HG03066 (cell line): ENCODE results near the gene PES1.
"Not testable (repeated sequence)": the region's sequence is repeated elsewhere in the genome, so short reads cannot be mapped to it uniquely, and the experiment has no call there.

Experiments
- ATAC-seq: cut with Tn5 transposase; IDR thresholded peaks from one replicate; pipeline ENCODE4 v1.9.1; 2021; ENCODE audit warnings: low read depth; ENCODE audit not compliant: unreplicated experiment

The PES1 gene

DNA sequence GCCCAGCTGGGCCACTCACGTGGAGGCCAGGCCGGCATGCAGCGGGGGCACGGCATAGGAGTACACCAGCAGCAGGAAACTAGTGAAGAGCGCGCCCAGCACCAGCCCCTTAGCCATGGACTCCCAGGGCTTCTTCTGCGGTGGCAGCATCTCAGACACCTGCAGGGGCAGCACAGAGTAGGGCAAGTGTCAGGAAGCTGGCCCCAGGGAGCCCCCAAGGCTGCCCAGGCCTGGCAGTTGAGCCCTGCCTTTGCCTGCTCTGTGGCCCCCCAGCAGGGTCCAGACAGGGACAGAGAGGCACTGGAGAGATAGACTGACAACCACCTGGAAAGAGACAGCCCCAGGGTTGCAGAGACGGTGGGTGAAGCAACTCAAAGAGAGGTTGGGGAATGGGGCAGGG is 34.5 kb downstream of the PES1 start:
- ATAC-seq: no peak

DNA sequence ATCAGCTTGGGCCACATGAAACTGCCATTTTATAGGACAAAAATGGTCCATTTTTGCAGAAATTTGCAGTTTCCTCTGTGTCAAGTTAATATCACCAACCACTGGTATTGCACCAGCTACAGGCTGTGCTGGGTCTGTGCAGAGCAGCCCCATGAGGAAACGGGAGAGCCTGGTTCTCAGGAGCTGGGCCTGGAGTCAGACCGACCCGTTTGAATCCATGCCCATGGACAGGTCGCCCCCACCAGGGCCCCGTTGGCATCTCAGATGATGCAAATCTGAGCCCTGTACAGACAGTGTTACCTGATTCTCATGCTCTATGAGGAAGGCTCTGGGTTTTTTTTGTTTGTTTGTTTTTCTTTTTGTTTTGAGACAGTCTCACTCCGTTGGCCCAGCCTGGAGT is 35.3 kb downstream of the PES1 start:
- no peak for ATAC-seq

DNA sequence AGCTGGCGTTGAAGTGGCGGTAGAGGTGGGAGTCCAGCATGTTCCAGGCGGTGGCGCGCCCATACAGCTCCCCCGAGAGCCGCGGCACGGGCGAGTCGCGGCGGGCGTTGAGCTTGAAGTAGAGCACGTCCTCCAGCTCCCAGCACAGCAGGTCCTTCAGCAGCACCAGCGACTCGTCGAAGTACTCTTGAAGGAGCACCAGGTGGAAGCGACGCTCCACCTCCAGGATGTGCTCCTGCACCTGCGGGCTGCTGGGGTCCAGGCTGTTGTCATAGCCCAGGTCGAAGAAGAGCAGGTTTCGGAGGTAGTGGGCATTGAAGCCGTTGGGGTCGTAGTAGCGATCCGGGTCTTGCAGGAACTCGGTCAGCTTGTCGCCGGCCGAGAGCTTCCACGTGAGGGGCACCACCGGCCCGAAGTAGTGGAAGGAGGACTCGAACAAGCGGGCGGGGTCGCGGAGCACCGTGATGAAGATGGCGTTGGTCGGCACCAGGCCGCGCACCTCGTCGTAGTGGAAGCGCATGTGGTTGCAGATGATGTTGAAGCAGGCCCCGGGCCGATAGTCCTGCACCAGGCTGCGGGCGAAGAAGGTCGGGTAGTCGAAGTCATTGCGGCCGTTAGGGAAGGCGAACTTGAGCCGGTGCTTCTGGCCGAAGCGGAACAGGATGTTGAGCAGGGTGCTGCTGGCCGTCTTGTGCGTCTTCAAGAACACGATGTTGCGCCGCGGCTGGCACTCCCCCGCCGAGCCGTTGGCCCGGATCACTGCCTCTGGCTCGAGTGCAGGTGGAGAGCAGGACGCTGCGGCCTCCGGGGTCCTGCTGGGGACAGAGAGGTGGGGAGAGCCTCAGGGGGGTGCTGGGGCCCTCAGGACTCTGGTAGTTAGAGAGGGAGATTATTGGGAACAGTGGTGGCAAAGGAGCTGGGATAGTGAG is 36.2 kb downstream of the PES1 start:
- ATAC-seq: no peak

DNA sequence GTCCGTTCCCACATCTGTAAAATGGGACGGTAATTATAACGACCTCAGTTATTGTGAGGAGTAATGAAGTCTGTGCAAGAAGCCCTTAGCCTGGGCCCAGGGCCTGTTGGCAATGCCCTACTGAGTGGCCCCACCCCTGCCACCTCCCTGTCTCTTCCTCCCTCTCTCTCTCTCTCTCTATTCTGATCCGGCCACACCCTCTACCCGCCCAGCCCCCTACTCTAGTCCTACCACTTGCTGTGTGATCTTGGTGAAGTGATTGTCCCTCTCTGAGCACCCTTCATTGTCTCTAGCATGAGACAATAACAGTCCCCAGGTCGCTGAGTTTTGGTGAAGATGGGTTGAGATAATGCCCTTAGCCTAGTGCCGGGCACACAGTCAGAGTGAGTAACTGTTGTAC is 37.7 kb downstream of the PES1 start:
- no peak for ATAC-seq

DNA sequence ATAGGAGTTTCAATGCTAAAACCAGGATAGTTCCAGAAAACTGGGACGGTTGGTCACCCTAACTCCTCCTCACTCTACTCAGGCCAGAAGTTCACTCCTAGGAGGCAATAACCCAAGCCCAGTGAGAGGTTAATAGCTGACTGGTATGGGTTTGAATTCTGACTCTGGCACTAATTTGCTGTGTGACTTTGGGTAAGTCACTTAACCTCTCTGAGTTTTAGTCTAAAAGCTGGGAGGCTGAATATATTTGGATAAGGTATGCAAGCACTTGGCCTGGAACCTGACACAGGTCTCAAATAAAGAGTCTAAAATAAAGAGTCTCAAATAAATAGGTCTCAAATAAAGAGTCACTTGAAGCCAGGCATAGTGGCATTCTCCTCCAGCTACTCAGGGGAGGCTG is 39.0 kb downstream of the PES1 start:
- ATAC-seq: no peak

DNA sequence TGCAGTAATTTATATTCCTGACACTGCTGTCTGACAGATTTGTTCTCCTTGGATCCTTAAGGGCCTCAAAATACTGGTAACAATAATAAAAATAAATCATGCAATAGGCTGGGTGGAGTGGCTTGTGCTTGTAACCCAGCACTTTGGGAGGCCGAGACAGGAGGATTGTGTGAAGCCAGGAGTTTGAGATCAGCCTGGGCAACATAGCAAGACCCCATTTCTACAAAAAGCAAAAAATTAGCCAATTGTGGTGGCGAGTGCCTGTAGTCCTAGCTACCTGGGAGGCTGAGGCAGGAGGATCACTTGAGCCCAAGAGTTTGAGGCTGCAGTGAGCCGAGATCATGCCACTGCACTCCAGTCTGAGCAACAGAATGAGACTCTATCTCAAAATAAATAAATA is 39.9 kb downstream of the PES1 start:
- ATAC-seq: not testable (repeated sequence)

DNA sequence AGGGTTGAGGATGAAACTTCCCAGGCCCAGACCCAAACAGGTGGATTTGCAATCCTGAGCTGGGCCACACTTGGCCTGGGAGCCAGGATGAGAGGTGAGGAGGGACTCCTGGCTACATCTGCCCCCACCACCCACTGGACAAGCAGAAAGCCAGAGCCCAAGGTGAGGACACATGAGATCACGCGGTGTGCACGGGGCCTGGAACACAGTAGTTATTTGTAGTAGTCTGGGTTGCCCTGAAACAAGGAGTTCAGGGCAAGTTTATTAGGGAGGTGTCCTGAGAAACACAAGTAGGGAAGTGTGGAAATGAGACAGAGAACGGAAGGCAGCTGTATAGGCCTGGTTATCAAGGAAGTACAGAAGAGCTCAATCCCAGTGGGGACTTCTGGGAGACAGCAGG is 44.5 kb downstream of the PES1 start:
- no peak for ATAC-seq

DNA sequence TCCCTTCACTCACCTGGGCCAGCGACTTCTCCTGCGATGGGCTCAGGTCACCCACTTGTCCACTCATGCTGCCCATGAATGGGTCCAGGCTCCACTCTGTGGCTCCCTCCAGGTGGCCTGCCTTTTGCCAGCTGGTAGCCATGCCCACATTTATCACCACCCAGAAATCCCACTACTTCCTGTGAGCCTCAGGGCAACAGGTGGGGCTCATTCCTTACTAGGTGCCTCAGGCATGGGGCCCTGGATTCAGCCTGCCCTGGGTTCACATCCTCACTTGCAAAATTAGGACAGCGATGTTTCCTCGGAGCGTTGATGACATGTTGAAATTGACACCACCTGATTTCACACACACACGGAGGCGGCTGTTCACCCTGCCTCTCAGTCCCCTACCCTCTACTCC is 45.1 kb downstream of the PES1 start, which contains the start of gene SEC14L6:
SEC14L6 (minus strand) TSS at position 126 of the 400 bp plus-strand sequence; CDS start at position 67, 59 bp downstream.
- ATAC-seq: no peak

DNA sequence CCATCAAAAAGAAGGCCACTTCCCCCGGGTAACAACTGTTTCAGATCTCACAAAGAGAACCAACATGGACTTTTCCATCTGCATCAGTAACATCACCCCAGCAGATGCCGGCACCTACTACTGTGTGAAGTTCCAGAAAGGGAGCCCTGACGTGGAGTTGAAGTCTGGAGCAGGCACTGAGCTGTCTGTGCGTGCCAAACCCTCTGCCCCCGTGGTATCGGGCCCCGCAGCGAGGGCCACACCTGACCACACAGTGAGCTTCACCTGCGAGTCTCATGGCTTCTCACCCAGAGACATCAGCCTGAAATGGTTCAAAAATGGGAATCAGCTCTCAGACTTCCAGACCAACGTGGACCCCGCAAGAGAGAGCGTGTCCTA is 48.9 kb downstream of the PES1 start:
- no peak for ATAC-seq

DNA sequence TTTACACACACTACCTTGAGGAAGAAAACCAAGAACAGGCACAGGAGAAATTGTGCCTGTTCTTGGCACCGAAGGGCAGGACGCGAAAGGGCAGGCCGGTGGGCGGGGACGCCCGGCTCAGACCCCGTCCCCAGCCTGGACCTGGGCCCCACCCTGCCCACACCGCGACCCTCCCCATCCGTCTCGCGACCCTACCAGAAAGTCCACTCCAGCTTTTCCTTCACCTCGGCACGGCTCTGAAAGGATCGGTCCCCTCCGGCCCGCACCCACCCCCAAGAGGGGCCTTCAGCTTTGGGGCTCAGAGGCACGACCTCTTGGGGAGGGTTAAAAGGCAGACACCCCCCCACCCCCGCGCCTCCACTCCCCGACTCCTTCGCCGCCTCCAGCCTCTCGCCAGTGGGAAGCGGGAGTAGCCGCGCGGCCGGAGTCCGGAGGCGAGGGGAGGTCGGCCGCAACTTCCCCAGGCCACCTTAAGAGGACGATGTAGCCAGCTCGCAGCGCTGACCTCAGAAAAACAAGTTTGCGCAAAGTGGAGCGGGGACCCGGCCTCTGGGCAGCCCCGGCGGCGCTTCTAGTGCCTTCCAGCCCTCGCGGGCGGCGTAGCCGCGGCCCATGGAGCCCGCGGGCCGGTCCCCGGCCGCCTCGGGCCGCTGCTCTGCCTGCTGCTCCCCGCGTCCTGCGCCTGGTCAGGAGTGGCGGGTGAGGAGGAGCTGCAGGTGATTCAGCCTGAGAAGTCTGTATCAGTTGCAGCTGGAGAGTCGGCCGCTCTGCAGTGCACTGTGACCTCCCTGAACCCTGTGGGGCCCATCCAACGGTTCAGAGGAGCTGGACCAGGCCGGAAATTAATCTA is 49.5 kb downstream of the PES1 start:
- ATAC-seq: no peak

DNA sequence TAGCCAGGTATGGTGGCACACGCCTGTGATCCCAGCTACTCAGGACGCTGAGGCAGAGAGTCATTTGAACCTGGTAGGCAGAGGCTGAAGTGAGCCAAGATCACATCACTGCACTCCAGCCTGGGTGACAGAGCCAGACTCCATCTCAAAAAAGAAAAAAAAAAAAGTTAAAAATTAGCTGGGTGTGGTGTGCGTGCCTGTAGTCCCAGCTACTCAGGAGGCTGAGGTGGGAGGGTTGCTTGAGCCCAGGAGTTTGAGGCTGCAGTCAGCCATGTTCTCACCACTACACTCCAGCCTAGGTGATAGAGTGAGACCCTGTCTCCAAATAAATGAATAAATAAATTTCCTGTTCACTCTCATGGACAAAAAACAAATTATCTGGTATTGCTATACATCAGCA is 50.2 kb downstream of the PES1 start:
- not testable (repeated sequence) for ATAC-seq

DNA sequence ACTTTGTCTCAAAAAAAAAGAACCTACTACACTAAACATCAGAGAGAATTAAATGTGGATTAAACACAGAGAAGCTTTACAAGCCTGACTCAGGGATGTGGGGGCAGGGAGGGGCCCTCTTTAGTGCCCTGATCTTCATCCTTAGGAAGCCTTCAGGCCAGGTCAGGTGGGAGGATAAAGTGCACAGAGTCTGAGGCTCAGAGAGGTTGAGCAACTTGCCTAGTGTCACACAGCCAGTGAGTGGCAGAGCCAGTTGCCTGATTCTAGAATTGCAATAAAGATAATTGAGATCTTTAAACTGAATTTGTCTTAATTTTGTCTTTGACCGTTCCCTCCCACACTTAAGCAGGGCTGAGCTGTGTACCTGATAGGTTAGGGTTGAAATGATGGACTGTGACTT is 52.3 kb downstream of the PES1 start:
- ATAC-seq: no peak

DNA sequence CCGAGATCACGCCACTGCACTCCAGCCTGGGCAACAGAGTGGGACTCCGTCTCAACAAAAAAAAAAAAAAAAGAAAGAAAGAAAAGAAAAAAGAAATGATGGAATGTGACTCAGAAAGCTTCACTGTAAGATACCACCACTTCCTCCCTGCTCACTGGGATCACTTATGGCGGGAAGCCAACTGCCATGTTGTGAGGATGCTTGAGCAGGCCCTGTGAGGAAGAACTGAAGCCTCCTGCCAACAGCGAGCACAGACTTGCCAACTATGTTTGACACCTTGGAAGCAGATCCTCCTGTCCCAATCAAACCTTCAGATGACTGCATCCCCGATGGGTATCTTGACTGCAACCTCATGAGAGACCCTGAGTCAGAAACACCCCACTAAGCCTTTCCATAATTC is 53.4 kb downstream of the PES1 start:
- ATAC-seq: no peak

DNA sequence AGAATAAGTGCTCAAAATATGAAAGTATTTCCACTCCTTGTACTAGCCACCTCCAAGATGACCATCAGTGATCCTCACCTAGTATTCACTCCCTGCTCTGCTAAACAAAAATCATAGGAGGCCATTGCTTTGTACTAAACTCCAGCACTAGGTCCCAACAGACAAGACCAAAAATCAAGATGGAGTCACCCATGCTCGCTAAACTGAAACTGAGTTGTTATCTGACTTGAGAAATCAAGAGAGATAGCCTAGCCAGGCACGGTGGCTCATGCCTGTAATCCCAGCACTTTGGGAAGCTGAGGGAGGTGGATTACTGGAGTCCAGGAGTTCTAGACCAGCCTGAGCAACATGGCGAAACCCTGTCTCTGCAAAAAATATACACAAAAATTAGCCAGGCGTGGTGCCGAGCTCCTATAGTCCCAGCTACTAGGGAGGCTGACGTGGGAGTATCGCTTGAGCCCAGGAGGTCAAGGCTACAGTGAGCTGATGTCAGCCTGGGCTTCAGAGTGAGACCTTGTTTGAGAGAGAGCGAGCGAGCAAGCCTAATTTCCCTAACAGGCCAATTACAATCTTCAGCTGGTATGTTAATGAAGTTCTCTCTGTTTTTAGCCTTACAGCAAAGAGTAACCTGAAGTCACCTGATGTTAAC is 54.5 kb downstream of the PES1 start:
- no peak for ATAC-seq

DNA sequence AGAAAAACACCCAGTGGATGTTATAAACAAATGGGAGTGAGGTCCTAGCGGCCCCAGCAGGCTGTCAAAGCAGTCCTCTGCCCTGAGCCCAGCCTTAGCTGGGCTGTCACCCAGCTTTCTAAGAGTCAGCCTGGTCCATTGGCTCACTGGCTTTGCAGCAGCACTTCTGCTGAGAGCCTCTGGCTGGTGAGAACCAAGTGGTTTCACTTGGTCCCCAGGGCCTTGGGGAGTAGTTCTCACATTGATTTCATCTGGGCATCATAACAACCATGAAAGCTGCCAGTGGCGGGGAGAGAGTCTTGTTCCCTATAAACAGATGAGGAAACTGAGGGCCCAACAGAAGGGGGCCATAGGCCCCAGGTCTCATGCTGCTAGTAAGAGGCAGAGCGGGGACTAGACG is 56.5 kb downstream of the PES1 start:
- no peak for ATAC-seq

DNA sequence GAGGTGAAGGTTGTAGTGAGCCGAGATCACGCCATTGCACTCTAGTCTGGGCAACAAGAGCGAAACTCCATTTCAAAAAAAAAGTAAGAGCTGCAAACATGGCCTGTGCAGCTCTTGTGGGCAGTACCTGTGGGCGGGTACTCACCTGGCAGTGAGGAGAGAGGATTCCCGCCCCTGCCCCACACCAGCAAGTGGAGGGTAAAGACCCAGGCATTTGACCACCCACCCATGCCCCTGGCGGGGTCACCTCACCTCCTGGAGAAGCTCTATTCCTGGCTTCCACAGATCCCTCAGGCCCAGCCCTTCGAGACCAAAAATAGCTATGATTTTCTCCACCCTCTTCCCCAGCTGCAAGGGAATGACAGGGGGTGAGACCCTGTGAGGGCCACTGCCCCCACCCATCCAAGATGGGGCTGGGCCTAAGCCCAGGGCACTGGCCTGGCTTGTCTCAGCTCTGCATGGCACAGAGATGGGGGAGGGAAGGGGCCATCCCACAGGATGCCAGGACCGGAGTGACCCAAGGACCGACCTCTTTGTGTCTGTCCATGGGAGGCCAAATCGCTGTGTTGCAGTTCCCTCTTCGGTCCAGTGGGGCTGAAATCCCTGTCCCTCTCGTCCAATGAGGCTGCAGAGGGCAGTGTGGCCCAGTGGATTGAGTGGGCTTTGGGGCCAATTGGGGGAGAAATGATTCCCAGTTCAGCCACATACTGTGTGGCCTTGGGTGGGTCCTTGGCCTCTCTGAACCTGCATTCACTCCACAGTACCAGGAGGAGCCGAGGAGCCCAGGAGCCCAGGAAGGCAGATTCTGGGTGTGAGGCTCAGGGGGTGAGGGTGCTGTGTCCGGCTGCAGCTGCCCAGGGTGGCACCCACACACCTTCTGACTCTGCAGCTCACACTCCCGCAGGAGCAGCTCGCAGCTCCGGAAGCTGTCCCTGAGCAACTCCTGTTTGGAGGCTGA is 59.8 kb downstream of the PES1 start:
- ATAC-seq: no peak

DNA sequence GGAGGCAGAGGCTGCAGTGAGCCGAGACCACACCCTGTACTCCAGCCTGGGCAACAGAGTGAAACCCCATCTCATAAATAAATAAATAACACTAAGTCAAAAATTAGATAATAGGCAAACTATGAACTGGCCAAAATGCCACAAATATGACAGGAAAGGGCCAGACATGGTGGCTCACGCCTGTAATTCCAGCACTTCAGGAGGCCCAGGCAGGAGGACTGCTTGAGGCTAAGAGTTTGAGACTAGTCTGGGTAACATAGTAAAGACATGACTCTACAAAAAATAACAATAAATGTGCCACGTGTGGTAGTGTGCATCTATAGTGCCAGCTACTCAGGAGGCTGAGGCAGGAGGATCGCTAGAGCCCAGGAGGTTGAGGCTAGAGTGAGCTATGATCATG is 65.1 kb downstream of the PES1 start:
- ATAC-seq: no peak
